ENCODE measurements around the gene FXYD3.
A peak's percentile ranks its signal among the peaks of the same experiment; 100 is the strongest.

DNA sequence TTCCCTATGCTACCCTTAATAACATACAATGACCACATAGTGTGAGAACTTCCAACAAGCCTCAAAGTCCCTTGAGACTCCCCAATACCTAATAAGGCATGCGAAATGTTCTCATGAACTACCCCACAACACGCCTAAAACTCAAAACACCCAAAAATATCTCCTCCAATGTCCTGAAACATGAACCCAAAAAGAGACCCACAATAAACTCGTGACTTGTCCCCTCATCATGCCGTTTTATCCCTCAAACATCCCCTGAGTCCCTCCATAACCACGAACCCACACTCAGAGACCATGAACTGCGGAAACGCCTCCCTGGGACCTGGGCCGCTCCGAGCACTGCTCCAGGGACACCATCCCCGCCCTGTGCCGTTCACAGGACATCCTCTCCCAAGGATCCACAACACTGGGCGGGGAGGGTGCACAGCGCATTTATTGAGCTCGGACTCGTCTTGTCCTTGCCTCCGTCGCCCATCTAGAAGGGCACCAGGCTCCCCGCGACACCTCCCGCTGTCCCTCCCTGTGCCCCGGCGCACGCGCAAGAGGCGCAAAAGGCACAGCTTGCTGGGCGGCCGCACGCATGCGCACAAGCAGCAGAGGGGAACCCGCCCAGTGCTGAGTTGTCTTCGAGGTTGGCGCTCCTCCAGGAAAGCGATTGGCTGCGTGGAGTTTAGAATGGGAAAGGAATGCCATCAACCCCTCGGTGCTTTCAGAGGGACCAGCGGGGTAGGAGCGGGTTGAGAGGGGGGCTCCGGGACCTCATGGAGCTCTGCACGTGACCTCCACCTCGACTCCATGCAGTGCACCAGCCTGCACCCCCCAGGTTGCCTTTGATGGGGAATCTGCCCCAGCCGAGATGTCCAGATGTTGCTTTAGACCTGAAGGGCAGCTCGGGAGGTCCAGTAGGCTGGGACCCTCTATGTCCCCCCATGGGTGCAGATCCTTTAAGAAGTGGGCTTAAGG, 8.8 kb downstream of the FXYD3 start:
- TF ChIP-seq, protein P1, sequence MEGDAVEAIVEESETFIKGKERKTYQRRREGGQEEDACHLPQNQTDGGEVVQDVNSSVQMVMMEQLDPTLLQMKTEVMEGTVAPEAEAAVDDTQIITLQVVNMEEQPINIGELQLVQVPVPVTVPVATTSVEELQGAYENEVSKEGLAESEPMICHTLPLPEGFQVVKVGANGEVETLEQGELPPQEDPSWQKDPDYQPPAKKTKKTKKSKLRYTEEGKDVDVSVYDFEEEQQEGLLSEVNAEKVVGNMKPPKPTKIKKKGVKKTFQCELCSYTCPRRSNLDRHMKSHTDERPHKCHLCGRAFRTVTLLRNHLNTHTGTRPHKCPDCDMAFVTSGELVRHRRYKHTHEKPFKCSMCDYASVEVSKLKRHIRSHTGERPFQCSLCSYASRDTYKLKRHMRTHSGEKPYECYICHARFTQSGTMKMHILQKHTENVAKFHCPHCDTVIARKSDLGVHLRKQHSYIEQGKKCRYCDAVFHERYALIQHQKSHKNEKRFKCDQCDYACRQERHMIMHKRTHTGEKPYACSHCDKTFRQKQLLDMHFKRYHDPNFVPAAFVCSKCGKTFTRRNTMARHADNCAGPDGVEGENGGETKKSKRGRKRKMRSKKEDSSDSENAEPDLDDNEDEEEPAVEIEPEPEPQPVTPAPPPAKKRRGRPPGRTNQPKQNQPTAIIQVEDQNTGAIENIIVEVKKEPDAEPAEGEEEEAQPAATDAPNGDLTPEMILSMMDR (IDR thresholded peaks at IDR 0.05), result no peak
- TF ChIP-seq POLR2A (IDR thresholded peaks at IDR 0.05), result peak; percentile 86

Data from right lobe of liver (tissue), 4 donors.